HG03521 (cell line): ENCODE data around the gene CMAS.
"Not testable (repeated sequence)": the region's sequence is repeated elsewhere in the genome, so short reads cannot be mapped to it uniquely, and the experiment has no call there.

ENCODE experiments used
- ATAC-seq: cut with Tn5 transposase; IDR thresholded peaks from one replicate; pipeline ENCODE4 v1.9.1; 2021; ENCODE audit warnings: mild to moderate bottlenecking, moderate library complexity; ENCODE audit not compliant: unreplicated experiment

Gene CMAS

DNA sequence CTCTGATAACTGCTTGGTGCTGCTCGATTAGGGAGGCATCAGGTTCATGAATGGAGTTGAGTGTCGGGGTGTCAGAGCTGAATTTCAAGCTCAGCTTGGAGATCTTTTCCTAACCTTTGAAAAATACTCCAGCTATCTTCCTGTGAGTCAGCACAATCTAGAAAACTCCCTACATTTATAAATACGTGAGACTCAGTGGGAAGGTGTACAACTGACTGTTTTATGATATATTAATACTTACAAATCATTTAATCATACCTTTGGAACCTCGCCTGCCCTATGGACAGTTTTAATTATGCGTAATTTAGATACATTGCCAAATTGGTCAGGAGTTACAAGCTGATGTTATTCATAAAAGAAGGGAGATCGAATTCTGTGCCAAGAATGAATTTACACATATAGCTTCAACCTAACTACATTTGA lies 961 bp downstream of the CMAS start:
- no peak for ATAC-seq

DNA sequence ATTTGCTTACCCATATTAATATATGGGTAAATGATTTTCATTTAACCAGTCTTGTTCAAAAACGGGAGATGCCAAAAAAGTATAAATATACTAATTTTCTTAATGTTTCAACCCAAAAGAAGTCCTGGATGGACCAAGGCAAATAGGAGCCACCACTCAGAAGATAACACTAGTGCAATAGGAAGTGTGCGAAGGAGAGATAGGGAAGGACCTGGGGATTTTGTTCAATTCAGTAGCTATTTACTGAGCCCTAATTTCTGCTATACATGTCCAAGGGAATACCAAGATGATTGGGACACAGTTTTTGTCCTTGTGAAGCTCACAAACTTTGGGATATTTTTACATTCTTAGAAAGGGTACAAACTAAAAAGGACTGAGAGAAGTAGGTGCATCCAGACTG lies 1.5 kb downstream of the CMAS start:
- ATAC-seq: no peak

- no peak for ATAC-seq
Measured at GRCh38 chr12:22048351-22049041, 2.5 kb downstream of the CMAS start.

DNA sequence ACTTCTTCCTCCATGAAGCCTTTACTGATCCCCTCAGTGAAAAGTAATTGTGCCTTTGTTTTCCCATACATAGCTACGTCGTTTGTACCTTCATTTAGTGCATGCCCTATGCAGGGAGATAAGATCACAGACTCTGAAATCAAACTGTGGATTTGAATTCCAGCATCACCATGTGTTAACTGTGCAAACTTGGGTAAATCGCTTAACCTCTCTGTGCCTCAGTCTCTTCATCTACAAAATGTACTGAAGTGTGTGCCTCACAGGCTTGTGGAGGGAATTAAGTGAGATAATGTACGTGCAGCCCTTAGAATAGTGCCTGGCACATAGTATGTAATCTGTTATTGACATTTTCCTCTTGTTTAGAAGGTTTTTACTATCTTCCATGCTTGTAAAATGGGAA lies 4.1 kb downstream of the CMAS start:
- no peak for ATAC-seq

DNA sequence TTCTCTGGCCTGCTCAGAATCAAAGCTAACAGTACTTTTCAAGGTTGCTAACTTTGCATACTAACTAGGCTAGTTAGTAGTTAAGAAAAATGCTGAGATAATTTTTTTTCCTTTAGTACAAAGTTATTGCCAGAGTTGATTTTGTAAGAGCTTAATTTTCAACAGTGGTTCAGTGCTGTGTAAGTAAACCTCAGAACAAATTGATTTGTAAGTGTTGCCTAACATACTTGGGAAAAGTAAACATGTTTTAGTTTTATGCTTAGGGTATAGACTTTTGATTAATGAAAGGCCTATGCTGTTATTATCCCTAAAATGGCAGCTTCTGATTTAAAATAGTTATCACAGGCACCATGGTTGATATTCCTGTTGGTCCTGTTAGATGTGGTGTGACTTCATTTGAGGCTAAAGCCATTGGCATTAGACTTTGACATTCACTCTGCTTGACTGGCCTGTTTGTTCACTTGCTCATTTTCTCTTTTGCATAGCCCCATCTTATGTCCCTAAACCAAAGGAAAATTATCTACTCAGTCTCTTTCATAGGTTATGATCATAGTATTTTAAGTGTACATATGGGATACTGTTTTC lies 5.2 kb downstream of the CMAS start:
- ATAC-seq: no peak

DNA sequence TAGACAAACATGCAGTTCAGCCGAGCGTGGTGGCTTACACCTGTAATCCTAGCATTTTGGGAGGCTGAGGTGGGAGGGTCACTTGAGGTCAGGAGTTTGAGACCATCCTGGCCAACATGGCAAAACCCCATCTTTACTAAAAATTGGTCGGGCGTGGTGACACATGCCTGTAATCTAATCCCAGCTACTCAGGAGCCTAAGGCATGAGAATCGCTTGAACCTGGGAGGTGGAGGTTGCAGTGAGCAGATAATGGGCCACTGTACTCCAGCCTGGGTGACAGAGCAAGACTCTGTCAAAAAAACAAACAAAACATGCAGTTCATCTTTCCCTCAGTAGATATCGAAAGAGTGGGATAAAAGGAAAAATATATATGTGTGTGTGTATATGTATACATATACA lies 7.0 kb downstream of the CMAS start:
- not testable (repeated sequence) for ATAC-seq

DNA sequence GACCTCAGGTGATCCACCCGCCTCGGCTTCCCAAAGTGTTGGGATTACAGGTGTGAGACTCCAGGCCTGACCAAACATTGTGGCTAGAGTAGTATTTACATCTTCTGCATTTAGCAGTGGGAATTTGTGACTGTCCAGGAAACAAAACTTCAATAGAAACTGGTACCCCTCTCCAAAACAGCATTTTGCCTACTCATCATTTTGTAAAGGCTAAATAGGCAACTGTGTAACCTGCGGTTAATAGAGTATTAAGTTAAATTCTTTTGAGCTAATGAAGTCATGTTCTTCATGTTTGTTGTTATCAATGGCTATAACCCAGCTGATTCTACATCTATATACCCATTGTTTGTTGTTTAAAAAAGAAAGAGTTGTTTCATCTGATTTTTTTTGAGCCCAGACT lies 8.1 kb downstream of the CMAS start:
- no peak for ATAC-seq

DNA sequence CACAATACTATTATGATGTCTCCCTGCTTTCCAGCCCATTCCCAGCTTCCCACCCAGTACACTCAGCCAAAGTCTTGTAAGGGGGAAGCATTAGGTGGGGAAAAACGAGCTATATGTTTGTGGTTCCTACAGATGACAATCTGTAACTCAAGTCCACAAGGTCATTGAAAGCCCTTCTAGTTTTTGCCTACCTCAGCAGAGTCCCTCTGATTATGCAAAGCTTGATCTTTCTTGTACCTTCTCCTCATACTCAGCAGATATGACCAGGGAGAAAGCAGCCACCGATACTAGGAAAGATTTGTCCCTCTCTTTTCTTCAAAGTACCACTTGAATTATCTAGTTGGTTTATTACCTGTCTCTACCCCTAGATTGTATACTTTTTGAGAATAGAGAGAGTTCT lies 10.6 kb downstream of the CMAS start:
- ATAC-seq: no peak

DNA sequence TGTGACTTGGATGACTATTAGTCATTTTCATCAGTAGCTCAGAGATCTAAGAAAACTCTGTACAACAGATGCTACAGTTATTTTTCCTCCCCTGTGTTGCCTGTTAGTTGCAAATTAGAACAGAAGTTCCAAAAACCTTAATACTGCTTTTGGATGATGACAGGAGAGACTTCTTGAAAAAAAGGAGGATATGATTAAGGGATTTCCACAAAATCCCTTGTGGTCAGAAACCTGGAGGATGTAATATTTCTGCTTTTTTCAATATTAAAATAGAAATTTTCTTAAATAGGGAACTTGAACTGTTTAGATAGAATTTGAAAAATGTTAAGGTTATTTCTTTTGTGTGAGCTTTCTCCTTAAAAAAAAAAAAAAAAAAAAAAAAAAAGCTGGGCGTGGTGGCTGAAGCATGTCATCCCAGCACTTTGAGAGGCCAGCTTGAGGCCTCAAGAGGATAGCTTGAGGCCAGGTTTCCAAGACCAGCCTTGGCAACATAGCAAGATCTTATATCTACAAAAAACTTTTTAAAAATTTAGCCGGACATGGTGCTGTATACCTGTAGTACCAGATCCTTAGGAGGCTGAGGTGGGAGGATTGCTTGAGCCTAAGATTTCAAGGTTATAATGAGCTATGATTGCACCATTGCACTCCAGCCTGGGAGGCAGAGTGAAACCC lies 14.1 kb downstream of the CMAS start:
- ATAC-seq: no peak

GRCh38 chr12:22064968-22065367 lies 18.9 kb downstream of the CMAS start:
- no peak for ATAC-seq

DNA sequence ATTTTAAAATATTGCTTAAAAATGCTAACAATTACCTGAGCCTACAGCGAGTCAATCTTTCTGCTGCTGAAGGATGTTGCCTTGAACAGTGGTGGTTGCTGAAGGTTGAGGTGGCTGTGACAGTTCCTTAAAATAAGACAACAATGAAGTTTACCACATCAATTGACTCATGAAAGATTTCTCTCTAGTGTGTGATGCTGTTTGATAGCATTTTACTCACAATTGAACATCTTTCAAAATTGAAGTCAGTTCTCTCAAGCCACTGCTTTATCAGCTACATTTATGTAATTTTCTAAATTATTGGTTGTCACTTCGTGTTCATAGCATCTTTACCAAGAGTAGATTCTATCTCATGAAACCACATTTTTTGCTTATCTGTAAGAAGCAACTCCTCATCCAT lies 20.3 kb downstream of the CMAS start:
- ATAC-seq: no peak

- ATAC-seq: no peak
Measured at GRCh38 chr12:22069851-22070250, 23.8 kb downstream of the CMAS start.

GRCh38 chr12:22082190-22082701 lies 36.2 kb downstream of the CMAS start:
- no peak for ATAC-seq

DNA sequence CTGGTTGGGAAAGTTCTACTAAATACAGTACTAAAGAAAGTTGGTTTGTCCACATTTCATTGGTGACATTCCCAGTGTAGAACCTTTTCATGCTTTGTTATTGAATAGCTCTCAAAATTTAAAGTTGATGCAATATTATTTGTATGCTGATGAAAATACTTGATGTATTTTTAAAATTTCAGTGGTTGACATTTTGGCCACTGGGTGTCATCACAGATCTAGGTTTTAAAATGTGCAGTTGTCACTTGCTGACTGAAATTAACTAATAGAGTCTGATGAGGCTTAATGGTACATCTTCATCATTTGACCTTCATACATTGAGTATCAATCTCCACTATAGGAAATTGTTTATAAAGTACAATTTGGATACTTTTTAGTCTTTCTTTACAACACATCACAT lies 37.1 kb downstream of the CMAS start:
- no peak for ATAC-seq

- no peak for ATAC-seq
Measured at GRCh38 chr12:22084852-22085251, 38.8 kb downstream of the CMAS start.

DNA sequence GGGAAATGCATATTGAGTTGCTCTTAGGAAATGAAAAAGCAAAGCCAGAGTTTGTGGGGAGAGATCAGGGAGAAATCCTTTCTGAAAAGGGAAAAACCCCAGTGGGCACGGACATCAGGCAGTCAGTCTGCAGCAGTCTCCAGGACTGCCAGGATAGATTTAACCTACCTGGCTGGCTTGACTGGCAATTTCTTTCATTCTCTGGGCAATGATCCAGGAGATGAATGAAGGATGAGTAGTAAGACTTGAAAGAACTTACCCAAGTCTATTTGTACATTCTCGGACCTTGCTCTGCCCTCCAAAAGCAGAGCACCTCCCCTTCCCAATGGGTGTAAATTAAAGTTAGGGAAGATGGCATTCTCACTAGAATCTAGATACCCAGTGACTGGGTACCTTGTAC lies 42.9 kb downstream of the CMAS start:
- ATAC-seq: no peak

DNA sequence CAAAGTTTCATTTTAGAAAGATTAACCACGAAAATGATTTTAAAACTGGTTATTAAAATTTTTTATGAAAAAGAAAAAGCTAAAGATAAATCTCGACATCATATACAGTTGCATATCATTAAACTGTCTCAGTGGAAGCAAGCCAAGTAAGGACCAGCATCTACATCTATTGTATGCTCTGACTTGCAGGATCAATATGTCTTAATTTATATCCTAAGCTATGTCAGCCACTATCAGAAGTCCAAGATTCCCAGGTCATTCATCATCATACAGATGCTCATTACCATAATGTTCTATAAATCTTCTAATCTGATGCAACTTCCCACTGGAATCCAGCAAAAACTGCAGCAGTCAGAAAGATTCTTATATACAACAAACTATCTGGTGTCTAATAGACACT lies 43.5 kb downstream of the CMAS start:
- ATAC-seq: no peak

GRCh38 chr12:22099062-22099461 lies 53.0 kb downstream of the CMAS start:
- not testable (repeated sequence) for ATAC-seq

DNA sequence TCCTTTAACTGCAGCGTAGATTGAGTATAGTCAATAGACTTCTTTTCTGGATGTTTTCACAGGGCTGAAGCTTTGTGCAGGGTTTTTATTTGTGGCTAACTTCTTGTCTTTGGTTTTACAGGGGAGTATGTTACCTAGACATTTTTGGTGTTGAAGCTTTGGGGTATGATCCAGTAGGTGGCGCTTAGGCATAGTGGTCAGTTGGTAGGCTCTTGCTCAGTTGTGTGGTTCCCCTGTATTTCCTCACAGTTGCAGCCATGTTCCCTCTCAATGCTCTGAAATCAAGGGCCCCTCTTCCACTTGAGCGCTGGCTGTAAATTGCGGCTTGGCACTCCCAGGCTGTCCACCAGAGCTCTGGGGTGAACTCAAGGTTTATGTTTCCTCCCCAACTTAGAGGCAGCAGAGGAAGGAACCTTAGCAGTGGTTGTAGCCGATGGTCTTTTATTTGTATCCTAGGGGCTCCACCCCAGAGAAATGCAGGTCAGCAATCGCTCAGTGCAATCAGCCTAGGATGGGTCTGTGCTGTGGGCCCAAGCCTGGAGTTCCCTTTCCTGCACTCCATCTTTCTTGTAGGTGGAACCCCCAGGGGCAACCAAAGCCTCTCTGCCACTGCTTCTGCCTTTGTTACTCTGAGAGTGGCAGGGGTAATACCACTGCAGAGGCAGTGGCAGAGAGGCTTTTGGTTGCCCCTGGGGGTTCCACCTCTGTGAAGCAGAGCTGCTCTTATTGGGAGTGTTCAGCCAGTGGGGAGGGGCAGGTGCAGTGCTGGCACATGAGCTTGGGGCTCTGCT lies 55.1 kb downstream of the CMAS start:
- peak; percentile 78 for ATAC-seq

- ATAC-seq: peak; percentile 19
Measured at GRCh38 chr12:22101749-22102243, 55.8 kb downstream of the CMAS start.

DNA sequence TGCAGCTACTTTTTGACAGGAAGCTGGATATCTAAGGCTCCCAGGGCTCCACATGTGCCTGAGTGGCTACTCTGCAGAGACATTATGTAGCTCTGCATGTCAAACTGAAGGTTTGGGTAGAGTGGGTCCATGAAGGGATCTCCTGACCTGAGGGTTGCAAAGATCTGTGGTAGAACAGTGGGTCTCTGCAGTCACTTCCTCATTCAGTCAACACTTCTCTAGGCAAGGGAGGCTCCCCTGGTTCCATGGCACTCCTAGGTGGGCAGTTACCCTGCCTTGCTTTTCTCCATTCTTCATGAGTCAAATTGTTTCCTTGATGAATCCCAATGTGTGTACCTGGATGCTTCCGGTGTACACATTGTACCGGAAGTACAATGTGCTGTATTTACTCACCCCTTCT lies 57.4 kb downstream of the CMAS start:
- ATAC-seq: no peak
